NCI-H526 (cell line): ENCODE results near the gene PDLIM3.
"Not testable (repeated sequence)": the region's sequence is repeated elsewhere in the genome, so short reads cannot be mapped to it uniquely, and the experiment has no call there.

Experiments used
- DNase-seq, 2 experiments: peaks; one replicate each; lab custom pipeline; 2025; lab: John Stamatoyannopoulos, UW

The PDLIM3 gene

GRCh38 chr4:185554365-185555126 is 19.2 kb upstream of the PDLIM3 start:
- no peak for DNase-seq

GRCh38 chr4:185552254-185552653 is 16.9 kb upstream of the PDLIM3 start:
- DNase-seq: no peak

- no peak for DNase-seq
These were observed 15.6 kb upstream of the PDLIM3 start for GRCh38 chr4:185550933-185551332.

DNA sequence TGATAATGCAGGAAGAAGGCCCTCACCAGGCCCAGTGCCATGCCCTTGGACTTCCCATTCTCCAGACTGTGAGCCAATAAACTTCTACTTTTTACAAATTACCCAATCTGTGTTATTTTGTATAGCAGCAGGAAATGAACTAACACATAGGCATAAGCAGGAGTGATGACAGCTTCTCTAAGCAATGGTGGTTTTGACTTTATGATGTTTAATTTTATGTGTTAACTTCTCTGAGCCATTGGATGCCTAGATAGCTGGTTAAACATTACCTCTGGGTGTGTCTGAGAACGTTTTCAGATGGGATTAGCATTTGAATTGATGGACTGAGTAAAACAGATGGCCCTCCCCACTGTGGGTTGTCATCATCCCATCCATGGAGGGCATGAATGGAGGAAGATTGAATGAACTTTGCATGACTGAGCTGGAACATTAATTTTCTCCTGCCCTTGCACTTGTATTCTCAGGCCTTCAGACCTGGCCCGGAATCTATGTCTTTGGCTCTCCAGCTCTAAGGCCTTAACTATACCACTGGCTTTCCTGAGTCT is 13.9 kb upstream of the PDLIM3 start:
- DNase-seq: no peak

GRCh38 chr4:185548587-185548986 is 13.3 kb upstream of the PDLIM3 start:
- DNase-seq: no peak

- no peak for DNase-seq
These were observed 11.0 kb upstream of the PDLIM3 start for GRCh38 chr4:185546335-185546734.

DNA sequence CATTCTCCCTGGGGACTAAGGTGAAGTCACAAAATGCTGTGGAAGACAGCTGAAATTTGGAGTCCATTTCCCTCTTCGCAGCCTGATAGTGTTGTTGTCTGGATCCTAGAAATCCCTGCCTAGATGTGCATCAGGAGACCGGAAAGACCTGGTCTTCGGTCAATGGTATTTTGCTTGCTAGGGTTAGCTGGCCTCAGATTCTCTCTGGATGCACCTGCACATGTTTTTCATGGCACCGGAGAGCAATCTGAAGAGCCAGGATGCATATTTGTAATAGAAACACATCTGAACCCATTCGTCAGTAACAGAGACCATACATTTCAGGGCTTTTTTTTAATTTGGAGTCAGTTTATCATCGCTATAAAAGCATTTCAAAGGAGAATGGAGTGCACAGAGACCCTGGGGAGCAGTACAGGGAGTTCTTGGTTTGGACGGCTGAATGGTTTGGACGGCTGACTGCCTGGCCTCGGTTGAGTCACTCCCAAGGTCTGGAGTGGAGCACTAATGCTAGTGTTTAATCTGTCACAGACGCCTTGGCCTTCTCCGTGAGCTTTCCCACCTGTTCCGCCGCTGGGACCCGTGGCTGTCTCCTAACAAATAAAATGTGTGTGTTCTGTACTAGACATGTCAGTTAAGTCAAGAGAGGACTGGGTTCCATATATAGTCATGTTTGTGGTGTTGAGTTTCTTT is 7.5 kb upstream of the PDLIM3 start:
- no peak for DNase-seq

GRCh38 chr4:185541251-185541727 is 6.0 kb upstream of the PDLIM3 start:
- DNase-seq: peak in 1 of 2 experiments; percentile 37

- no peak for DNase-seq
These were observed 5.3 kb upstream of the PDLIM3 start for GRCh38 chr4:185540487-185541120.

GRCh38 chr4:185540040-185540439 is 4.7 kb upstream of the PDLIM3 start:
- no peak for DNase-seq

DNA sequence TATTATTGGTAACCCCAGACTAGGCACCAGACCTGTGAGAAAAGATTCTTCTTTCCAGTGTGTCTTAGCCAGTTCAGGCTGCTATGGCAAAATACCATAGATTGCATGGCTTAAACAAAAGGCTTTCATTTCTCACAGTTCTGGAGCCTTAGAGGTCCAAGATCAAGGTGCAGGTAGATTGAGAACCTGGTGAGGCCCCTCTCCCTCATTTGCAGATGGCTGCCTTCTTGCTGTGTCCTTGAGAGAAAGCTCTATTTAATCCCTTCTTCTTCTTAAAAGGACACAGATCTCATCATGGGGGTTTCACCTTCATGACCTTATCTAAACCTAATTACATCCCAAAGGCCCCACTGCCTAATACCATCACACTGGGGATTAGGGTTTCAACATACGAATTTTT is 3.5 kb upstream of the PDLIM3 start:
- DNase-seq: no peak

DNA sequence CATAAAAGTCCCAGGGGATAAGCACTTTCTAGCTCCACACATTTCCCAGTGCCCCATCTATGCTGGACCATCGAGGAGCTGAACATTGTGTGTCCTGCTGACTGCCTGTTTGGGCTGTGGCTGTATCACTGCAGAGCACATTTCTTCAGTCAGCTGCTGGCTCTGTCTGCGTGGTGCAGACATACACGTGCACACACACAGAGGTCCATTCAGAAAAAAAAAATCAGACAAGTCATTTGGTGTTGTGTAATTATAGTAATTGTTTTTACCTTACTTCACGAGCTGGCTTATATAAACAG is 1.1 kb upstream of the PDLIM3 start:
- peak in 1 of 2 experiments; percentile 26 for DNase-seq

- no peak for DNase-seq
These were observed 504 bp upstream of the PDLIM3 start for GRCh38 chr4:185535612-185536410.

DNA sequence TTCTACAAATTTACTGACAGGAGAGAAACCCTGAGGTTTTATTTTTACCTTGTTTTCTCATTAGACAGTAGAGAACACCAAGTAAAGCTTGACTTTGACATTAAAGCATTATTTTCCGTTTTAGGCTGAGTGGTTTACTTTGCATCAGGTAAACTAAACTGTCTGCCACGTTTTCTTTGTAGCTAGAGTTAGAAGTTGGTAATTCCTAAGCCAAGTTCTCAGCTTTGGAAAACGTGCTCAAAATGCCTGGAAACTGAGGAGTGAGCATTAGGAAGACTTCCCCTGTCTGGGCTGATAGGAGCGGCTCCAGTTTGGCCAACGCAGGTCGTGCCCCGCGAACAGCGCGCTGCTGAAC is 819 bp downstream of the PDLIM3 start:
- peak in 1 of 2 experiments; percentile 38 for DNase-seq

- DNase-seq: no peak
These were observed 2.4 kb downstream of the PDLIM3 start for GRCh38 chr4:185532795-185533324.

GRCh38 chr4:185532293-185532692 is 3.0 kb downstream of the PDLIM3 start:
- DNase-seq: no peak

GRCh38 chr4:185531654-185532053 is 3.7 kb downstream of the PDLIM3 start:
- not testable (repeated sequence) for DNase-seq

GRCh38 chr4:185529413-185529812 is 5.9 kb downstream of the PDLIM3 start:
- peak in 1 of 2 experiments; percentile 19 for DNase-seq

- DNase-seq: no peak
These were observed 10.1 kb downstream of the PDLIM3 start for GRCh38 chr4:185524888-185525863.

DNA sequence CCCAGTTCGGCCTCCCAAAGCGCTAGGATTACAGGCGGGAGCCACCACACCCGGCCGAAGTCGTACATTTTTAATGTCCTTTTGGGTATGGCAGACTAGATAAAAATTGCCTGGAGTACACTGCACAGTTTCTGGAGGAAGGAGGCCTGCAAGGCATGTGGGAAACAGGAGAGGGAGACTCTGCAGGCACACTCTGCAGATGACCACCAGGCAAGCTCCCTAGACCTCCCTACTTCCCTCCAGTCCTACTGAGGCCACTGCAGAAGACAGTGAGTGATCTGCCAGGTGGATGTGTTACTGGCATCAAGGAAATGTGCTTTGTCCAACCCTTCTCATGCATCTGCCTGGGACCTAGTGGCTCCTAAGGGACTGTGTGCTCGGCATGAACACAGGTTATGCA is 11.4 kb downstream of the PDLIM3 start:
- DNase-seq: no peak

DNA sequence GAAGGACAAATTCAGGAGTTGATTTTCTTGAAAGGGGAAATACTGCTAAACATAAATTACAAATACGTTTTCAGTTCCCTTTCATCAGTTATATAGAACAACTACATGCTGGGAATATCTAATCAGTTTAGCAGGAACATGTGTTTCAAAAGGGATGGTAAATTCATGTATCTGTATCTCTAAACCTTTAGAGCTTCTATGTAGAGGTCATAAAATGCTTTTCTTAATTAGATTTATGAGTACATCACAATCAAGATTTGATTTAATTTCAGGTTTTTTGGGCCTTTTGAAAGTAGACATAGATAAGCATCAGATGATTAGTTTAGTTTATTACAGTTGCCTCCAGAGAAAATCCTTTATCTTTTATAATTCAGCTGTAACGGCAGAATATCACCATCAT is 12.9 kb downstream of the PDLIM3 start:
- DNase-seq: no peak
